ENCODE results near the gene MUC5AC. TPM values are rescaled to one million over a fixed set of nuclear protein-coding genes. Genes with fewer than 3 reads are reported as not detected.

The MUC5AC gene
- total and polyA plus RNA-seq, 2 experiments from 2014 or later = not detected

DNA sequence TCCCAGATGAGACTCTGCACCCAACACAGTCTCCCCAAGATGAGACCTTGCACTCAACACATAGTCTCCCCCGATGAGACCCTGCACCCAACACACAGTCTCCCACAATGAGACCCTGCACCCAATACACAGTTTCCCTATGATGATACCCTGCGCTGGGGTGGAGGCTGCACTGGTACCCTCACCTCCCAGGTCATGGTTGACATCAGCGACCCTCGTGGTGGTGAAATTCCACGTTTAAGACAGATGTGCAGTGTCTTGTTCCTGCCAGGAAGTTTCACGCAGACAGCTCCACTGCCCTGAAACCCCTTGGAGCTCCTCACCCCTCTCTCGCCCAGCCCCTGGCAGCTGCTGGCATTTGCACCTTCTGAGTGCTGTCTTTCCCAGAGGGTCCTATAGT lies 9.5 kb downstream of the MUC5AC start:
- WGBS, 2 experiments (ENCODE audit: low coverage in 1 of 2, low lambda C conversion rate in 2 of 2, missing lambda C conversion rate in 2 of 2) = 36 to 46% methylated on average over 7 of the region's 7 CpGs
- Histone ChIP-seq H3K36me3 (ENCODE audit: low read depth) (no peaks in the 10 kb centered on the region), H3F3A (ENCODE audit: insufficient read depth) (no peaks in the 10 kb centered on the region), H3K79me2 (ENCODE audit: insufficient read depth) (no peaks in the 10 kb centered on the region), H3K27ac (no peak overlapping the region), H3K4me3 (no peak overlapping the region), H3K4me1 (ENCODE audit: insufficient read depth) (no peaks in the 10 kb centered on the region), H2AFZ (no peak overlapping the region), H3K27me3 (replicated peaks; ENCODE audit: insufficient read depth) (peaks cover 4% of the 10 kb centered on the region; the same call in 1 of the 2 replicates), H4K20me1 (ENCODE audit: insufficient read depth) (no peaks in the 10 kb centered on the region), H3K9ac (no peak overlapping the region), H3K4me2 (ENCODE audit: unreplicated experiment) (no peak overlapping the region), H3K9me2 (ENCODE audit: insufficient read depth) (no peaks in the 10 kb centered on the region), H3K9me3 (ENCODE audit: low read depth) (no peaks in the 10 kb centered on the region)
- in situ Hi-C loops (cut with MboI) = no loop called here
- TF ChIP-seq EZH2 (IDR thresholded peaks at IDR 0.05; ENCODE audit: insufficient read depth, poor library complexity, severe bottlenecking) = no peak
- no peak for TF ChIP-seq EZH2phosphoT487 (IDR thresholded peaks at IDR 0.05; ENCODE audit: insufficient read depth, low read depth)
- no peak for DNase-seq

DNA sequence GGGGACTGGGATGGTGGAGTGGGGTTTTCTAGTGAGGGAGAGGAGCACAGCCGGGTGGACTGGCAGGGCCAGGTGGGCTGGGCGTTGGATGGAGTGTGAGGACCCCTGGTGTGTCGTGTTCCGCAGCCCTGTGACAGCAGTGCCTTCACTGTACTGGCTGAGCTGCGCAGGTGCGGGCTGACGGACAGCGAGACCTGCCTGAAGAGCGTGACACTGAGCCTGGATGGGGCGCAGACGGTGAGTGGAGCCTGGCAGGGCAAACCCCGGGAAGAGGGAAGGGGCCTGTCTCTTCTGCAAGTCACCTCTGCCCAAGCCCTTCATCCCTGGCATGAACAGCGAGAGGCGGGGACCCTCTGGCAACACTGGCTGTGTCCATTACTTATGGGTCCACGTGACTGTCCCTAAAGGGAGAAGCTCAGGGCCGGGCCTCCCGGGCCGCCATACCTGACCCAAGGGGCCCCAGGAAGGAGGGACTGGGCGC lies 10.0 kb downstream of the MUC5AC start:
- Histone ChIP-seq H4K20me1 (ENCODE audit: insufficient read depth) (no peaks in the 10 kb centered on the region), H3K9ac (no peak overlapping the region), H3K9me2 (ENCODE audit: insufficient read depth) (no peaks in the 10 kb centered on the region), H3K36me3 (ENCODE audit: low read depth) (no peaks in the 10 kb centered on the region), H3K27me3 (replicated peaks; ENCODE audit: insufficient read depth) (no peaks in the 10 kb centered on the region; the same call in 1 of the 2 replicates), H3K9me3 (ENCODE audit: low read depth) (no peaks in the 10 kb centered on the region), H3K4me3 (no peak overlapping the region), H3K4me2 (ENCODE audit: unreplicated experiment) (no peak overlapping the region), H3K4me1 (ENCODE audit: insufficient read depth) (no peaks in the 10 kb centered on the region), H3K79me2 (ENCODE audit: insufficient read depth) (no peaks in the 10 kb centered on the region), H3F3A (ENCODE audit: insufficient read depth) (no peaks in the 10 kb centered on the region), H3K27ac (no peak overlapping the region), H2AFZ (no peak overlapping the region)
- in situ Hi-C loops (cut with MboI) = no loop called here
- TF ChIP-seq EZH2phosphoT487 (IDR thresholded peaks at IDR 0.05; ENCODE audit: insufficient read depth, low read depth) (no peak), EZH2 (IDR thresholded peaks at IDR 0.05; ENCODE audit: insufficient read depth, poor library complexity, severe bottlenecking) (no peak)
- no peak for DNase-seq
- WGBS, 2 experiments (ENCODE audit: low coverage in 1 of 2, low lambda C conversion rate in 2 of 2, missing lambda C conversion rate in 2 of 2) = 62 to 67% methylated on average over 15 to 19 of the region's 19 CpGs

DNA sequence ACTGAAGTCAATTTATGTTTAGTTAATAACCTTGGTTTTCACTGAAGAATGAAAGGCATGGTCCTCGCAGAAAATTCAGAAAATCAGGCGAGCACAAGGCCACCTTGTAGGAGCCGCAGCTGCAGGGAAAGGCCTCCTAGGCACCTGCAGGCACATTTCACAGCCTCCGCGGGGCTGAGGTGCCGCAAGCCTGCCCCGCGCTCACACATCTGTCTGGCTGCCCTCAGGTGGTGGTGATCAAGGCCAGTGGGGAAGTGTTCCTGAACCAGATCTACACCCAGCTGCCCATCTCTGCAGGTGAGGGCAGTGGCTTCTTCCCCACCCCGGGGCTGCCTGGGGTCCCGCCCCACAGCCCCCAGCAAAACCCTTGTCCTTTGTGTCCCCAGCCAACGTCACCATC lies 10.5 kb downstream of the MUC5AC start:
- Histone ChIP-seq H3F3A (ENCODE audit: insufficient read depth) (no peaks in the 10 kb centered on the region), H3K4me1 (ENCODE audit: insufficient read depth) (no peaks in the 10 kb centered on the region), H3K9me2 (ENCODE audit: insufficient read depth) (no peaks in the 10 kb centered on the region), H3K4me2 (ENCODE audit: unreplicated experiment) (no peak overlapping the region), H3K9me3 (ENCODE audit: low read depth) (no peaks in the 10 kb centered on the region), H3K27me3 (replicated peaks; ENCODE audit: insufficient read depth) (no peaks in the 10 kb centered on the region; the same call in 1 of the 2 replicates), H3K9ac (no peak overlapping the region), H3K79me2 (ENCODE audit: insufficient read depth) (no peaks in the 10 kb centered on the region), H3K4me3 (no peak overlapping the region), H2AFZ (no peak overlapping the region), H4K20me1 (ENCODE audit: insufficient read depth) (no peaks in the 10 kb centered on the region), H3K27ac (no peak overlapping the region), H3K36me3 (ENCODE audit: low read depth) (no peaks in the 10 kb centered on the region)
- in situ Hi-C loops (cut with MboI) = no loop called here
- no peak for DNase-seq
- TF ChIP-seq EZH2 (IDR thresholded peaks at IDR 0.05; ENCODE audit: insufficient read depth, poor library complexity, severe bottlenecking) (no peak), EZH2phosphoT487 (IDR thresholded peaks at IDR 0.05; ENCODE audit: insufficient read depth, low read depth) (no peak)
- 71 to 74% methylated on average over 9 to 10 of the region's 11 CpGs for WGBS, 2 experiments (ENCODE audit: low coverage in 1 of 2, low lambda C conversion rate in 2 of 2, missing lambda C conversion rate in 2 of 2)

DNA sequence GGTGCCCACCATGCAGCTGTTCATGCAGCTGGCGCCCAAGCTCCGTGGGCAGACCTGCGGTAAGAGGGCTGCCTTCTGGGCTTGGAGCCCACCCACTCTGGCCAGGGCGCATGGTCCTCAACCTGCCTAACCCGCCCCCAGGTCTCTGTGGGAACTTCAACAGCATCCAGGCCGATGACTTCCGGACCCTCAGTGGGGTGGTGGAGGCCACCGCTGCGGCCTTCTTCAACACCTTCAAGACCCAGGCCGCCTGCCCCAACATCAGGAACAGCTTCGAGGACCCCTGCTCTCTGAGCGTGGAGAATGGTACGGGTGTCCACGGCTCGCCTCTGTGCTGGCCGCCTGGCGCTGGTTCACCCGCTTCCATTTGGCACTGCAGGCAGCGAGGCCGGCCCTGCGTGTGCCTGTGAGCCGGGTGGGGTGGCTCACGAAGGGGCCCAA lies 11.0 kb downstream of the MUC5AC start:
- no peaks in the 10 kb centered on the region for H3K9me2 ChIP-seq (ENCODE audit: insufficient read depth)
- no peak overlapping the region for H3K4me2 ChIP-seq (ENCODE audit: unreplicated experiment)
- no peaks in the 10 kb centered on the region; the same call in 1 of the 2 replicates for H3K27me3 ChIP-seq (replicated peaks; ENCODE audit: insufficient read depth)
- H3K9me3 ChIP-seq (ENCODE audit: low read depth) = no peaks in the 10 kb centered on the region
- H3K4me3 ChIP-seq = no peak overlapping the region
- H3K27ac ChIP-seq = no peak overlapping the region
- no peak overlapping the region for H2AFZ ChIP-seq
- H4K20me1 ChIP-seq (ENCODE audit: insufficient read depth) = no peaks in the 10 kb centered on the region
- no peaks in the 10 kb centered on the region for H3K36me3 ChIP-seq (ENCODE audit: low read depth)
- TF ChIP-seq EZH2phosphoT487 (IDR thresholded peaks at IDR 0.05; ENCODE audit: insufficient read depth, low read depth) (no peak), EZH2 (IDR thresholded peaks at IDR 0.05; ENCODE audit: insufficient read depth, poor library complexity, severe bottlenecking) (no peak)
- in situ Hi-C loops (cut with MboI) = no loop called here
- 80 to 84% methylated on average over 19 of the region's 23 CpGs for WGBS, 2 experiments (ENCODE audit: low coverage in 1 of 2, low lambda C conversion rate in 2 of 2, missing lambda C conversion rate in 2 of 2)
- H3F3A ChIP-seq (ENCODE audit: insufficient read depth) = no peaks in the 10 kb centered on the region
- H3K9ac ChIP-seq = no peak overlapping the region
- H3K4me1 ChIP-seq (ENCODE audit: insufficient read depth) = no peaks in the 10 kb centered on the region
- no peak for DNase-seq
- H3K79me2 ChIP-seq (ENCODE audit: insufficient read depth) = no peaks in the 10 kb centered on the region

All from GM23248 (cell line).